IMR-90 (cell line): ENCODE measurements around the gene TAS1R1.

ENCODE experiments used
- RFX5 ChIP-seq: IDR thresholded peaks from 2 replicates; pipeline ENCODE4 v1.8.0; 2012; ENCODE audit warnings: low read depth, mild to moderate bottlenecking, low read length, moderate library complexity
- TF ChIP-seq, protein P1 (sequence below): conservative IDR thresholded peaks from 2 replicates; pipeline ENCODE4 v1.5.1; 2012; ENCODE audit warnings: mild to moderate bottlenecking, low read depth, low read length, improper control_type of control experiment

DNA sequence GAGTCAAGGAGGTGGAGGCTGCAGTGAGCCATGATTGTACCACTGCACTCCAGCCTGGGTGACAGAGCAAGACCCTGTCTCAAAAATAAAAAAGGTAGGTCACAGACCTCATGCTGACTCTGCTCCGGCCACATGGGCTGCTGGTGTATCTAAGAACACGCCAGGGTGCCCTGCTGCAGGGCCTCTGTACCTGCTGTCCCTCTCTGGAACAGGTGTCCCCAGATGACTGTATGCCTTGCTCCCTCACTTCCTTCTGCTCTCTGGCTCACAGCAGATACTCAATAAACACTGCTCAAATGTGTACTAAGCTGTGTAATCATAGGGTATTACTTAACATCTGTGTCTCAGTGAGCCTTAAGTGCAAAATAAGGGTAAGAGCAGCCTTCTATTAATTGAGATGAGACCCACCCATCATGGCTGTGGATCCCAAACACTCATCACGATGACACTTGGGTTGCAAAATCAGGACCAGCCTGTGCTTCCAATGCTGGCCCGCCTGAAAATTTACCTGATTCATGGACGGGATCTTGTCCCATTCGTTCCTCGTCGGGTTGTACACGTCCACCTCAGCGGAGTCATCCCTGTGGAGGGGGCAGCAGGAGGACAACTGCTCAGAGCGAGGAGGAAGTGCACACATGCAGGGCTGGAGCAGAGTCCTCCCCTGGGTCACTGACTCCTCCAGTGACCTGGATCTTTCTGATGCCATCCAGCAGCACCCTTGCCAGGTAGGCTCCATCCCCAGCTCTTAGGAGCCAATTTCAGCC lies 40.1 kb downstream of the TAS1R1 start:
- TF ChIP-seq, protein P1, sequence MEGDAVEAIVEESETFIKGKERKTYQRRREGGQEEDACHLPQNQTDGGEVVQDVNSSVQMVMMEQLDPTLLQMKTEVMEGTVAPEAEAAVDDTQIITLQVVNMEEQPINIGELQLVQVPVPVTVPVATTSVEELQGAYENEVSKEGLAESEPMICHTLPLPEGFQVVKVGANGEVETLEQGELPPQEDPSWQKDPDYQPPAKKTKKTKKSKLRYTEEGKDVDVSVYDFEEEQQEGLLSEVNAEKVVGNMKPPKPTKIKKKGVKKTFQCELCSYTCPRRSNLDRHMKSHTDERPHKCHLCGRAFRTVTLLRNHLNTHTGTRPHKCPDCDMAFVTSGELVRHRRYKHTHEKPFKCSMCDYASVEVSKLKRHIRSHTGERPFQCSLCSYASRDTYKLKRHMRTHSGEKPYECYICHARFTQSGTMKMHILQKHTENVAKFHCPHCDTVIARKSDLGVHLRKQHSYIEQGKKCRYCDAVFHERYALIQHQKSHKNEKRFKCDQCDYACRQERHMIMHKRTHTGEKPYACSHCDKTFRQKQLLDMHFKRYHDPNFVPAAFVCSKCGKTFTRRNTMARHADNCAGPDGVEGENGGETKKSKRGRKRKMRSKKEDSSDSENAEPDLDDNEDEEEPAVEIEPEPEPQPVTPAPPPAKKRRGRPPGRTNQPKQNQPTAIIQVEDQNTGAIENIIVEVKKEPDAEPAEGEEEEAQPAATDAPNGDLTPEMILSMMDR, result no peak
- no peak for TF ChIP-seq RFX5
